ENCODE measurements around the gene NDUFAF3.
A peak's percentile ranks its signal among the peaks of the same experiment; 100 is the strongest.
"Not testable (repeated sequence)": the region's sequence is repeated elsewhere in the genome, so short reads cannot be mapped to it uniquely, and the experiment has no call there.

Gene NDUFAF3

GRCh38 chr3:49001155-49001554 is 20.8 kb upstream of the NDUFAF3 start:
- no peak for DNase-seq

GRCh38 chr3:49004352-49005302 is 17.3 kb upstream of the NDUFAF3 start:
- DNase-seq, result peak; percentile 83

DNA sequence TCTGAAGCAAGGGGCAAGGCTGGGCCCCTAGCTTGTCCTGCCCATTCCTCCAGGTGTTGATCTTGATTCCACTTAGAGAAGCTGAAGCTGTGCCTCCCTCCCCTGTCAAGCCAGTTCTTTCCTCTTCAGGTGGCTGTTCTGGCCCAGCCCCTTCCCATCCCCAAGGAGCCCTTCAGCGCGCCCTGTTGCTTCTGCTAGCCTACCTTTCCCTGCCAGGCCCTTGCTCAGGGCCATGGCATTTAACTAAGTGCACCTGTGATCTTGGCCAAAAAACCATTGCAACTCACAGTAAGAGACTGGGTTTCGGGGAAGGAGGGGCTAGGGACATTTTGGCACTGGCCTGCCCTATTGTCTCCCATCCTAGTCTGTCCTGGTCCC is 16.6 kb upstream of the NDUFAF3 start:
- DNase-seq, result no peak

DNA sequence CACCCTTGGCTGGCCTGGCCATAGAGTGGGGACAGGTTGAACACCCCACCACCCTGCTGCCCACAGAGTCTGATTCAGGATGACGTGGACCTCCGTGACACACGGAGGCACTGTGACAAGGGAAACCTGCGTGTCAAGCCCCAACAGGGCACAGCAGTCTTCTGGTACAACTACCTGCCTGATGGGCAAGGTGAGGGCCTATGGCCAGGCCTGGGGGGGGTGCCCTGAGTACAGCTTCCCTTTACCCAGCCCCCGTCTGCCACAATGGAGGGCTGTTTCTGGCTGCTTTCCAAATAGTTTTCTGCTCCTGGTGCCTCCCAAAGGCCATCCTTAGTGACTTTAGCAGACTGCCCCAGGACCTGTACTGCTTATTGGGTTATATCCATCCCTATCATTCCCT is 15.9 kb upstream of the NDUFAF3 start:
- DNase-seq, result no peak

GRCh38 chr3:49006408-49007067 is 15.4 kb upstream of the NDUFAF3 start:
- peak; percentile 55 for DNase-seq

GRCh38 chr3:49007068-49007770 is 14.7 kb upstream of the NDUFAF3 start, which contains the start of gene WDR6:
Gene WDR6 (plus strand): TSS chr3:49007391. CDS start chr3:49007432, 41 bp downstream.
- peak; percentile 99 for DNase-seq

- DNase-seq, result peak; percentile 97
These were observed 14.0 kb upstream of the NDUFAF3 start for GRCh38 chr3:49007771-49008528.

DNA sequence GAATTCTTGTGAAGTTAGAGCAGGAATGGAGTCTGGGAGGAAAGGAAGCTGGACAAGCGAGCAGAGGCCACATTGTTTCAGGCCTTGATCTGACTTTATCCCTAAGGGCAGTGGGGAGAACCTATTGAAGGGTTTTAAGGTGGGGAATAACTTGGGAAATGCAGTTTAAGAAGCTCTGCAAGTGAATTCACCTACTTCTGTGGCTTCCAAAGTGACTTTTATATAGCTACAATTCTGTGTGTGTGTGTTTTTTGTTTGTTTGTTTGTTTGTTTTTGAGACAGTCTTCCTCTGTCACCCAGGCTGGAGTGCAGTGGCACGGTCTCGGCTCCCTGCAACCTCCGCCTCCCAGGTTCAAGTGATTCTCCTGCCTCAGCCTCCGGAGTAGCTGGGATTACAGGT is 13.3 kb upstream of the NDUFAF3 start:
- DNase-seq, result not testable (repeated sequence)

DNA sequence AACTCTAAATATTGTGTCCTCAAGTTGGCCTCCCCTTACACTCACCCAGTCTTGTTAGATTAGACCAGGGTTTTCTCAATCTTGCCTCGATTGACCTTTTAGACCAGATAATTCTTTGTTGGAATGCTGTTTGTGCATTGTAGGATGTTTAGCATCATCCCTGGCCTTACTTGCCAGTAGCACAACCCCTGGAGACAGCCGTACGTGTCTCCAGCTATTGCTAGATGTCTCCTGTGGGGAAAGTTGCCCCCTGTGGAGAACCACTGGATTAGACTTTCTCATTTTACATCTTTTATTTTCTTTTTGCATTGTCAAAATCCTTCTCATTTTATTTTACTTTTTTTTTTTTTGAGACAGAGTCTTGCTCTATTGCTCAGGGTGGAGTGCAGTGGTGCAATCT is 12.5 kb upstream of the NDUFAF3 start:
- no peak for DNase-seq

DNA sequence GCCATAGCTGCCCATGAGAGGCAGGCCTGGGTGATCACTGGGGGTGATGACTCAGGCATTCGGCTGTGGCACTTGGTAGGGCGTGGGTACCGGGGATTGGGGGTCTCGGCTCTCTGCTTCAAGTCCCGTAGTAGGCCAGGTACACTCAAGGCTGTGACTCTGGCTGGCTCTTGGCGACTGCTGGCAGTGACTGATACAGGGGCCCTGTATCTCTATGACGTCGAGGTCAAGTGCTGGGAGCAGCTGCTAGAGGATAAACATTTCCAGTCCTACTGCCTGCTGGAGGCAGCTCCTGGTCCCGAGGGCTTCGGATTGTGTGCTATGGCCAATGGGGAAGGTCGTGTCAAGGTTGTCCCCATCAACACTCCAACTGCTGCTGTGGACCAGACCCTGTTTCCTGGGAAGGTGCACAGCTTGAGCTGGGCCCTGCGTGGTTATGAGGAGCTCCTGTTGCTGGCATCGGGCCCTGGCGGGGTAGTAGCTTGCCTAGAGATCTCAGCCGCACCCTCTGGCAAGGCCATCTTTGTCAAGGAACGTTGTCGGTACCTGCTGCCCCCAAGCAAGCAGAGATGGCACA is 9.4 kb upstream of the NDUFAF3 start:
- no peak for DNase-seq

GRCh38 chr3:49013113-49013737 is 8.7 kb upstream of the NDUFAF3 start:
- no peak for DNase-seq

- DNase-seq, result peak; percentile 69
These were observed 7.9 kb upstream of the NDUFAF3 start for GRCh38 chr3:49013738-49014660.

GRCh38 chr3:49015072-49015471 is 6.8 kb upstream of the NDUFAF3 start:
- no peak for DNase-seq

GRCh38 chr3:49015765-49016164 is 6.2 kb upstream of the NDUFAF3 start:
- DNase-seq, result no peak

DNA sequence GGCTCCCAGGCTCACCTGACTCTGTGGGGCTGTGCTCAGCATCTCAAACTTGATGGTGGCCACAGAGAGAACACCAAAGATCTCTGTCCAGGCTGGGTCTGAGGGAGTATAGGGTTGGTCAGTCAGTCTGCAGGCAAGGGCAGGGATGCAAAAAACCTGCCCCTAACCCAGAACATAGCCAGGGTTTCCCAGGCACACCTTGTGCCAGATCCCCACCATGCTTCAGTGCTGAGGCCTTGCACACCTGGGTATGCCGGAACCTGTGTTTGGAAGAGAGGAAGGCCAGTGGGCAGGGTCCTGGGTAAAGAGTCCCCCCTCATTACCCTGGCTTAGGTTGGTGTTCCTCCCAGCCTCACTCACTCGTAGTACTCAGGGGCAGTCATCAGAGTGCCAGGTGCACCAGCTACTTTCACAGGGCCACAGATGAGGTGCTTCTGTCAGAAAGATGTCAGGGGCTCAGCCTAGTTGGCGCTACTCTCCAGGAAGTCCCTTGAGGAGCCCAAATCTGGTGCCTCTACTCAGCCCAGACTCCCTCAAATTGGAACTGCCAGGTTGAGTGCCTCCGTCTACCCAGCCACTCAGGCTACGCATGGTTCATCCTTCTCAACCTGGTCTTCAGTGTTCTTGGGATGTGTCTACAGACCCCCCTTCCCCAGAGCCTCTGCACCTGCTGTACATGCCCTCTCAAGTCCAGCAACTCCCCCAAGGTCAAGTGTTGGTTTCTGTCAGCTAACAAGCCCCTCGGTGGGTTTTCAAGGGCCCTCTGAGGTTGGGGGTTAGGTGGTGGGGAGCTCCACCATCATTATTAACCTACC is 5.3 kb upstream of the NDUFAF3 start:
- DNase-seq, result no peak

GRCh38 chr3:49017229-49017970 is 4.5 kb upstream of the NDUFAF3 start:
- DNase-seq, result peak; percentile 59

DNA sequence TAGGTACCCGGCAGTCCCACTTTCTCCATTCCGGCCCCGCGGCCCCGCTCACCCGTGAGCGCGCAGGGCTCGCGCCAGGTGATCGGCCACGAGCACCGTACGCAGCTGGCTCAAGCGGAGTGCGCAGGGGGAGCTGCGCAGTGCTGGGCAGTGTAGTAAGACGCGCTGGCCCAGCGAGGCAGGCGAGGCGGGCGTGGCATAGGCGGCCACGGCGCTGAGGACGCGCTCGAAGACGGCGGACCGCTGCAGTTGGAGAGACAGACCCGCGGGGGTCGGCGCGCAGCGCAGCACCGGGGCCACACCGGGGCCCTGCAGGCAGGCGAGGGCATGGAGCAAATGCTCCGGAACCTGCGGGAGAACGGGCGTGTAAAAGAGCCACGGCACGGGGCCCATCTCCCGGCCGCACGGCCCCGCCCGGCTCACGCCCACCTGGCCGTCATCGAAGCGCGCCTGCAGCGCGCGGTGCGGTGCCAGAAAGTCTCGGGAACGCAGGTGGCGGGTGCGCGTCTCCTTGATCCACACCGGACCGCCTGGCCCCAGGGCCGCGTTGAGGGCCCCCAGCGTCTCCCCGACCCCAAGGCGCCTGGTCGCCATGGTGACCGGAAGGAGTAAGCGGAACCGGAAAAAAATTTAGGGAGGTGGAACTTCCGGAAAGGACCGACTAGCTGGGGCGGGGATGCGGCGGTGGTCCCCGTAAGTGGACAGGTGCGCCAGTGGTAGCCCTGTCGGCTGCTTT is 3.8 kb upstream of the NDUFAF3 start, which contains the start of gene DALRD3:
Gene DALRD3 (minus strand): TSS at position 610 of the 736 bp plus-strand sequence. CDS start 16 bp downstream, at position 594.
- DNase-seq, result peak; percentile 88

- no peak for DNase-seq
These were observed 3.3 kb upstream of the NDUFAF3 start for GRCh38 chr3:49018707-49019006.
